ENCODE measurements around the gene MTCH2. TPM values are rescaled to one million over a fixed set of nuclear protein-coding genes. Genes with fewer than 3 reads are reported as not detected.

The MTCH2 gene
- total and polyA plus RNA-seq, 12 donors, result 22.0 to 176 (median 89.6) TPM

GRCh38 chr11:47571357-47571729 lies 71.0 kb downstream of the MTCH2 start:
- Histone ChIP-seq H3K9me3 (replicated peaks in 1 of 3) (no peaks in the 10 kb centered on the region), H3K4me3 (no peak overlapping the region), H3K4me1 (replicated peaks in 1 of 2) (peaks cover 0 to 6% of the 10 kb centered on the region in 2 donors), H3K36me3 (replicated peaks in 1 of 2) (peaks cover 0 to 54% of the 10 kb centered on the region in 2 donors), H3K27me3 (no peaks in the 10 kb centered on the region), H3K27ac (no peak overlapping the region)
- TF ChIP-seq CTCF (IDR thresholded peaks at IDR 0.05) (no peak), POLR2A (IDR thresholded peaks at IDR 0.05) (no peak)
- DNase-seq, result no peak
- intact Hi-C loops (cut with DNase I), result no loop called here
- WGBS, 4 donors, result 79 to 85% (median 83%) methylated on average over 4 of the region's 4 CpGs

- DNase-seq, result no peak
- Histone ChIP-seq H3K4me3 (no peak overlapping the region), H3K36me3 (replicated peaks in 1 of 2) (peaks cover 0 to 54% of the 10 kb centered on the region in 2 donors), H3K27ac (no peak overlapping the region), H3K4me1 (replicated peaks in 1 of 2) (peaks cover 0 to 9% of the 10 kb centered on the region in 2 donors), H3K9me3 (replicated peaks in 1 of 3) (no peaks in the 10 kb centered on the region), H3K27me3 (no peaks in the 10 kb centered on the region)
- intact Hi-C loops (cut with DNase I), result no loop called here
- no peak for TF ChIP-seq CTCF (IDR thresholded peaks at IDR 0.05)
- TF ChIP-seq POLR2A (IDR thresholded peaks at IDR 0.05), result no peak
- 73 to 85% (median 82%) methylated on average over 3 of the region's 3 CpGs for WGBS, 4 donors
Observed at GRCh38 chr11:47570651-47571356, 71.6 kb downstream of the MTCH2 start.

GRCh38 chr11:47569646-47570045 lies 72.7 kb downstream of the MTCH2 start:
- peaks cover 0 to 42% of the 10 kb centered on the region in 2 donors for H3K36me3 ChIP-seq (replicated peaks in 1 of 2)
- no peaks in the 10 kb centered on the region for H3K27me3 ChIP-seq
- H3K9me3 ChIP-seq (replicated peaks in 1 of 3), result no peaks in the 10 kb centered on the region
- H3K4me3 ChIP-seq, result no peak overlapping the region
- no peak for TF ChIP-seq POLR2A (IDR thresholded peaks at IDR 0.05)
- TF ChIP-seq CTCF (IDR thresholded peaks at IDR 0.05), result no peak
- intact Hi-C loops (cut with DNase I), result no loop called here
- H3K4me1 ChIP-seq (replicated peaks in 1 of 2), result peaks cover 0 to 15% of the 10 kb centered on the region in 2 donors
- no peak for DNase-seq
- H3K27ac ChIP-seq, result no peak overlapping the region
- 95 to 100% (median 97%) methylated on average over 5 to 7 of the region's 7 CpGs for WGBS, 4 donors

Small RNA genes within 50 kb of the gene (small RNA-seq; reads per million reads assigned to genes)
- gene RNU5E-10P, result 0 reads per million in 2 donors

Other genes starting within 250 kb of the MTCH2 start
- 10 to 100 TPM; 29.2 to 92.9 (median 57.7) TPM for gene SLC39A13, start 234.0 kb downstream of the MTCH2 start, total RNA-seq
- gene SLC39A13, start 234.0 kb downstream of the MTCH2 start, polyA plus RNA-seq, result 10 to 100 TPM in 2 of 3 donors, 1 to 10 TPM in 1; 8.2 to 80.5 (median 64.5) TPM
- 100 to 1,000 TPM in 6 of 9 donors, 10 to 100 TPM in 3; 85.4 to 173 (median 128) TPM for gene PSMC3, start 216.1 kb downstream of the MTCH2 start, total RNA-seq
- 100 to 1,000 TPM; 110 to 291 (median 137) TPM for gene PSMC3, start 216.1 kb downstream of the MTCH2 start, polyA plus RNA-seq
- gene RAPSN, start 193.4 kb downstream of the MTCH2 start, total RNA-seq, result 1 to 10 TPM in 7 of 9 donors, under 1 TPM in 2; 0.18 to 5.1 (median 1.9) TPM
- gene RAPSN, start 193.4 kb downstream of the MTCH2 start, polyA plus RNA-seq, result 1 to 10 TPM in 2 of 3 donors, under 1 TPM in 1; 0.33 to 4.7 (median 3.9) TPM
- gene CELF1, start 89.4 kb downstream of the MTCH2 start, total RNA-seq, result 100 to 1,000 TPM in 6 of 9 donors, 10 to 100 TPM in 3; 77.3 to 128 (median 107) TPM
- gene CELF1, start 89.4 kb downstream of the MTCH2 start, polyA plus RNA-seq, result 10 to 100 TPM; 28.1 to 79.5 (median 36.3) TPM
- 100 to 1,000 TPM in 4 of 9 donors, 10 to 100 TPM in 5; 52.1 to 180 (median 84.9) TPM for gene PTPMT1, start 77.0 kb downstream of the MTCH2 start, total RNA-seq
- 100 to 1,000 TPM in 1 of 3 donors, 10 to 100 TPM in 2; 57.2 to 101 (median 86.2) TPM for gene PTPMT1, start 77.0 kb downstream of the MTCH2 start, polyA plus RNA-seq
- gene KBTBD4, start 63.6 kb downstream of the MTCH2 start, total RNA-seq, result 10 to 100 TPM; 16.8 to 32.7 (median 27.4) TPM
- 10 to 100 TPM in 1 of 3 donors, 1 to 10 TPM in 2; 8.2 to 23.3 (median 8.4) TPM for gene KBTBD4, start 63.6 kb downstream of the MTCH2 start, polyA plus RNA-seq
- 100 to 1,000 TPM in 8 of 9 donors, 10 to 100 TPM in 1; 95.8 to 168 (median 131) TPM for gene NDUFS3, start 63.5 kb downstream of the MTCH2 start, total RNA-seq
- gene NDUFS3, start 63.5 kb downstream of the MTCH2 start, polyA plus RNA-seq, result 100 to 1,000 TPM; 145 to 385 (median 331) TPM
- under 1 TPM in 1 of 9 donors, not detected in 8; 0.38 TPM for gene FAM180B, start 55.9 kb downstream of the MTCH2 start, total RNA-seq
- gene FAM180B, start 55.9 kb downstream of the MTCH2 start, polyA plus RNA-seq, result under 1 TPM in 2 of 3 donors, not detected in 1; 0.16 to 0.24 TPM
- gene C1QTNF4, start 48.1 kb downstream of the MTCH2 start, total RNA-seq, result 1 to 10 TPM in 8 of 9 donors, under 1 TPM in 1; 0.74 to 6.8 (median 2.5) TPM
- gene C1QTNF4, start 48.1 kb downstream of the MTCH2 start, polyA plus RNA-seq, result 1 to 10 TPM in 2 of 3 donors, not detected in 1; 3.3 to 4.3 TPM
- 1 to 10 TPM in 6 of 9 donors, under 1 TPM in 3; 0.18 to 9.4 (median 2.6) TPM for gene AGBL2, start 72.8 kb upstream of the MTCH2 start, total RNA-seq
- 10 to 100 TPM in 1 of 3 donors, 1 to 10 TPM in 1, under 1 TPM in 1; 0.37 to 11.3 (median 9.2) TPM for gene AGBL2, start 72.8 kb upstream of the MTCH2 start, polyA plus RNA-seq
- gene FNBP4, start 124.8 kb upstream of the MTCH2 start, total RNA-seq, result 100 to 1,000 TPM in 3 of 9 donors, 10 to 100 TPM in 6; 35.6 to 148 (median 68.3) TPM
- gene FNBP4, start 124.8 kb upstream of the MTCH2 start, polyA plus RNA-seq, result 10 to 100 TPM; 55.7 to 82.3 (median 76.2) TPM
- 10 to 100 TPM; 10.1 to 29.8 (median 21.9) TPM for gene NUP160, start 205.8 kb upstream of the MTCH2 start, total RNA-seq
- gene NUP160, start 205.8 kb upstream of the MTCH2 start, polyA plus RNA-seq, result 10 to 100 TPM; 13.6 to 23.2 (median 15.0) TPM